Suprapubic skin (tissue), 4 donors: Measurements from ENCODE around the gene LIPN.
"Not testable (repeated sequence)": the region's sequence is repeated elsewhere in the genome, so short reads cannot be mapped to it uniquely, and the experiment has no call there.

Experiments used
- POLR2A ChIP-seq, 2 donors: fragments of 450-650 bp; IDR thresholded peaks; one replicate each; pipeline ENCODE4 v1.6.1; 2017; ENCODE audit warnings: antibody characterized with exemption in 2 of 2, mild to moderate bottlenecking in 2 of 2, moderate library complexity in 2 of 2
- POLR2AphosphoS5 ChIP-seq, 3 donors: sonication (generic); formaldehyde crosslinking; IDR thresholded peaks; one replicate each; pipeline ENCODE4 v1.6.1; 2017; ENCODE audit warnings: antibody characterized with exemption in 3 of 3
- TF ChIP-seq, protein P1 (sequence below), 2 donors: fragments of 200-600 bp in 1 of 2; fragments of 450-650 bp in 1 of 2; sonication (generic) in 1 of 2; IDR thresholded peaks; one replicate each; pipeline ENCODE4 v1.5.1; 2016 to 2019; ENCODE audit warnings: antibody characterized with exemption in 2 of 2, mild to moderate bottlenecking in 1 of 2, moderate library complexity in 1 of 2

DNA sequence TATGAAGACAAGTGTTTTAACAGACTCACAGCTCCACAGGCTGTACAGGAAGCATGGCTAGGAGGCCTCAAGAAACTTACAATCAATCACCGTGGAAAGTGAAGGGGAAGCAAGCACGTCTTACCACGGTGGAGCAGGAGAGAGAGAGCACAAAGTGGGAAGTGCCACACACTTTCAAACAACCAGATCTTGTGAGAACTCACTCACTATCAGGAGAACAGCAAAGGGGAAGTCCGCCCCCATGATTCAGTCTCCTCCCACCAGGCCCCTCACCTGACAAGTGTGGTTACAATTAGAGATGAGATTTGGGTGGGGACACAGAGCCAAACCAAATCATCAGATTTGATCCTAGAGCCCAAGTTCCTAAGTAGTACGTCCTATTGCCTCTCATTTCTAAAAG lies 17.9 kb upstream of the LIPN start:
- TF ChIP-seq, protein P1, sequence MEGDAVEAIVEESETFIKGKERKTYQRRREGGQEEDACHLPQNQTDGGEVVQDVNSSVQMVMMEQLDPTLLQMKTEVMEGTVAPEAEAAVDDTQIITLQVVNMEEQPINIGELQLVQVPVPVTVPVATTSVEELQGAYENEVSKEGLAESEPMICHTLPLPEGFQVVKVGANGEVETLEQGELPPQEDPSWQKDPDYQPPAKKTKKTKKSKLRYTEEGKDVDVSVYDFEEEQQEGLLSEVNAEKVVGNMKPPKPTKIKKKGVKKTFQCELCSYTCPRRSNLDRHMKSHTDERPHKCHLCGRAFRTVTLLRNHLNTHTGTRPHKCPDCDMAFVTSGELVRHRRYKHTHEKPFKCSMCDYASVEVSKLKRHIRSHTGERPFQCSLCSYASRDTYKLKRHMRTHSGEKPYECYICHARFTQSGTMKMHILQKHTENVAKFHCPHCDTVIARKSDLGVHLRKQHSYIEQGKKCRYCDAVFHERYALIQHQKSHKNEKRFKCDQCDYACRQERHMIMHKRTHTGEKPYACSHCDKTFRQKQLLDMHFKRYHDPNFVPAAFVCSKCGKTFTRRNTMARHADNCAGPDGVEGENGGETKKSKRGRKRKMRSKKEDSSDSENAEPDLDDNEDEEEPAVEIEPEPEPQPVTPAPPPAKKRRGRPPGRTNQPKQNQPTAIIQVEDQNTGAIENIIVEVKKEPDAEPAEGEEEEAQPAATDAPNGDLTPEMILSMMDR (IDR thresholded peaks at IDR 0.05) = not testable (repeated sequence)
- TF ChIP-seq POLR2A, POLR2AphosphoS5 (IDR thresholded peaks at IDR 0.05): not testable (repeated sequence)
